Iris pigment epithelial cell (primary cell): ENCODE measurements around the gene GMPS.
A peak's percentile ranks its signal among the peaks of the same experiment; 100 is the strongest.
"Not testable (repeated sequence)": the region's sequence is repeated elsewhere in the genome, so short reads cannot be mapped to it uniquely, and the experiment has no call there.

ENCODE experiments used
- DNase-seq: peaks from one replicate; pipeline ENCODE4 v3.0.0-alpha.2; 2011; ENCODE audit warnings: low read depth

Gene GMPS

GRCh38 chr3:155941354-155941753 is 70.9 kb downstream of the GMPS start:
- DNase-seq, result no peak

GRCh38 chr3:155944081-155944480 is 73.6 kb downstream of the GMPS start:
- peak; percentile 70 for DNase-seq

DNA sequence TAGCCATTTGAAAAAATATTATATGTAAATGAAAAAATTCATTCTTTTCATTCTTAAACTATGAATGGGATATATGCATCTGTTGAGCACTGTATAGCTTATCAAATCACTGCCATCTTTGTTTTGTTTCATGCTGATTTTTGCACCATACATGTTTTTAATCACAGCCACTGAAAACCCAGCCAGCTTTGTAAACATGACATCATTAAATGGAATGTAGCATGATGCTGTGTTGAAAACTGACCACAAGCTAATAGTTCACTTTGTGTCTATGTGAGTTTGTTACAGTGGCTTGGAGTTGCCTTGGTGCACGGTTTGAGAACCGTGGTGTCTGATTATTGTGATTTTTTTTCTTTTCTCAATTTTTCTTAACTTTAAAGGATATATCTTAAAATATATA is 75.7 kb downstream of the GMPS start:
- DNase-seq, result peak; percentile 94

- peak; percentile 54 for DNase-seq
These were observed 78.0 kb downstream of the GMPS start for GRCh38 chr3:155948476-155948875.

DNA sequence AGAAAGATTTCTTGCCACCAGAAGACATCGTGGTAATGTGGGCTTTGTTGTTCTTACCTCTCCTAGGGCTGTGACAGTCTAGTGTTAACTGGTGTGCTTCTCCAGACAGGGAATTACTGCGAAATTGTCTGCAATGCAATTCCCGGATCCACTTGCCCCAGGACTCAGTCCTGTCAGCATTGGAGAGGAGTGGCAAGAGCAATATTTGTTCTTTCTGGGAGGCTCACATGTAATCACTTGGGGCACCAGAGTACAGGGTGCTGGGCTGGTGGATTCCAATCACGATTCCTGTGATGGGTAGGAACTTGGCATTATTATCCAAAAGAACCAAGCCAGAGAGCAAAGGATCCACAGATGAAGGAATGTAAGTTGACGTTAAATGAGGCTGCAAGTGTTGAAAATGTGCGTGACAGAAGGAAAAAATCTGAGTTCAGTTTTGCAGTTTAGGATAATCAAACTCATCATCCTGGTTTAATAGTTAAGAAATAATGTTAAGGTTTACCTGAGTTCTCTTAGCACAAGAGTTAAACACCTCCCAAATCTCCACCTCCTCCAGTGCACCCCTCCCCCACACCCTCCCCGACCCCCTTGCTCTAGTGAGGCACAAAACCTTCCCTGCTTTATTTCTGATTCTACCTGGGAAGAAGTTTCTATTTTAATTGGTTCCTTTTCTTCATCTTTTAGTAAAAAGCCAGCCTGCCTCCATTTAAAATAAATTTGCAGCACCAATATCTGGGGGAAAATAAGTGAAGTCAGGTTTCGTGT is 79.2 kb downstream of the GMPS start:
- no peak for DNase-seq

- DNase-seq, result no peak
These were observed 86.3 kb downstream of the GMPS start for GRCh38 chr3:155956508-155957411.

- DNase-seq, result no peak
These were observed 87.0 kb downstream of the GMPS start for GRCh38 chr3:155957412-155957880.

DNA sequence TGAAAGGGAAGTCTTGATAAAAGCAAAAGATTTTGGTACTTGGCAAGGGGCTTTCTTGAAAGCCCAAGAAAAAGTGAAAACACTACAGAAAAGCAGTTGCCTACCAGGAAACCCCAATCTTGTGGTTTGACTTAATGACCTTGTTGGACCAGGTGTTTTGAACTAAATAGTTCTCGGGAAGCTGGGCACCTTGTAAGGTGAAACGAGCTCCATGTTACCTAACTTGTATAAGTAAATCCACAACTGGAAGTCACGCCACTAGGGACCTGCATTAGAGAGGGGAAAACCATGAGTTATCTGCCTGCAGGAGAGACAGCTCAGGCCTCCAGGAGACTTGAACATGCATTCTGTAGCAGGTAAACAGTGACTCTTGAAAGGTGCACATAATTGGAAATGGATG is 88.2 kb downstream of the GMPS start:
- no peak for DNase-seq

DNA sequence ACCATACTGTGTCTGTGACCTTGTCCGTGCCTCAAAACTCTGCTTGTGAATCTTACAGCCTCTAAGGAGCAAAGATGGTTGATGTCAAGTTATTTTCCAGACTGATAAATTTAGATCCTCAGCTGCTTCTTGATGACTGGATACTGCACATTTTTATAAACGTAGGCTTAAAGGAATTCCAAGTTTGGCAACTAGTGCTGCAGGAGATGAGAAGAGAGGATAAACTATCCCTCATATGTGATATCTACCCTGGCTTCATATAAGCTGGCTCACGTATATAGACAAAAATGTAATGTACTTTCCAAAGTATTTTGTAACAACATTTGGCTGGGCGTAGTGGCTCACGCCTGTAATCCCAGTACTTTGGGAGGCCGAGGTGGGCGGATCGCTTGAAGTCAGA is 89.6 kb downstream of the GMPS start:
- DNase-seq, result peak; percentile 92

DNA sequence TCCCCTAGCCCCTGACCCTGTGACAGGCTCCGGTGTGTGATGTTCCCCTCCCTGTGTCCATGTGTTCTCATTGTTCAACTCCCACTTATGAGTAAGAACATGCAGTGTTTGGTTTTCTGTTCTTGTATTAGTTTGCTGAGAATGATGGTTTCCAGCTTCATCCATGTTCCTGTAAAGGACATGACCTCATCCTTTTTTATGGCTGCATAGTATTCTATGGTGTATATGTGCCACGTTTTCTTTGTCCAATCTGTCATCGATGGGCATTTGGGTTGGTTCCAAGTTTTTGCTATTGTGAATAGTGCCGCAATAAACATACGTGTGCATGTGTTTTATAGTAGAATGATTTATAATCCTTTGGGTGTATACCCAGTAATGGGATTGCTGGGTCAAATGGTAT is 90.6 kb downstream of the GMPS start:
- not testable (repeated sequence) for DNase-seq

GRCh38 chr3:155963570-155963969 is 93.1 kb downstream of the GMPS start:
- peak; percentile 66 for DNase-seq

GRCh38 chr3:155970398-155970797 is 99.9 kb downstream of the GMPS start:
- DNase-seq, result no peak

DNA sequence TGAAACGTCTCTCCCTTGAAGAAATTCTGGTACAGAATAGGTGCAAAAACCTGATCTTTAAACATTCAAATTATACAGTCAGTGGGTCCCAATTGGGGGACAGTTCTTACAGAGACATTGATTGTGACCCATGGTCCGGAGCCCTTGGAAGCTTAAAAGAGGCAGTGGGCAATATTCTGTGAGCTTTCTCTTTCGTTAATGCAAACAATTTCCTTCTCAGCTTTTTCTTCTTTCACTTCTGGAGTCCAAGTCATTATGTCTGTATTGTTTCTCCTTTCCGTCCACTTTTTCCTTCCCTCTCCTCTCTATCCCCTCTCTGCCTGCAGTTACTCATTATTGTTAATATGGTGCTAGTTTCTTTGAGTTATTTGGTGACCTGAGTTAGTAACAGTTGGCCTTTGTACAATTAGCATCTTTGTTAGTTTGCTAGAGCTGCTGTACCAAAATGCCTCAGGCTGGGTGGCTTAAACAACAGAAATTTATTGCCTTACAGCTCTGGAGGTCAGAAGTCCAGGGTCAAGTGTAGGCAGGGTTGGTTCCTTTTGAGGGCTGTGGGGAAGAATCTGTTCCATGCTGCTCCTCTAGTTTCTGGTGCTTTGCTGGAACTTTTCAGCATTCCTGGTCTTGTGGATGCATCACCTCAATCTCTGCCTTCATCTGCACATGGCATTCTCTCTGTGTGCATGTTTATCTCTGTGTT is 102.6 kb downstream of the GMPS start:
- DNase-seq, result no peak

DNA sequence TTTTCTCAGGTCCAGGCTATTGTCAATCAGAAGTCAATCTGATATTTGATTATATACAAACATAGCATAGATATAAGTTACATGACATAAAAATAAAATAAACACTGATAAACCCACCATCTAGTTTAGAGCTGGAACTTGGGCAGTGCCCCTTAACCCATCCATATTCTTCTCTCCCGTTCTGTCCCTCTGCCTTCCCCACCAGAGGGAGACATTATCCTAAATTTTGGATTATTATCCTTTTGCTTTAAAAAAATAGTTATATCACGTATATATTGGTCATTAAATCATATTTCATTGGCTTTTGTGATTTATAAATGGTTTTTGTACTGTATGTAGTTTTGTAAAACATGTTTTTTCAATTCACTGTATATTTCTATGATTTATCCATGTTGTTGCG is 107.9 kb downstream of the GMPS start:
- DNase-seq, result no peak

DNA sequence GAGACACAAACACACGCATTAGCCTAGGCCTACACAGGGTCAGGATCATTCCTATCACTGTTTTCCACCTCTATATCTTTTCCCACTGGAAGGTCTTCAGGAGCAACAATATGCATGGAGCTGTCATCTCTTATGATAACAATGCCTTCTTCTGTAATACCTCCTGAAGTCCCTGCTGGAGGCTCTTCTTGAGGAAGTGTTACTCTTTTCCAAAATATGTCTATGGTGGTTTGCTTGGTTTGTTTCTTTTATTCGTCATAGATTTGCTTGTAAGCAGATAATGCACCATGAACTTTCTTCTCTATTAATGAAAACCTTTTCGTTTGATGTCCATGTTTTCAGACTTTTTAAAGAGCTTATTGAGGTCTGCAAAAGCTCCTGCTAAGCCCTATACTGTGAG is 109.3 kb downstream of the GMPS start:
- DNase-seq, result peak; percentile 31

DNA sequence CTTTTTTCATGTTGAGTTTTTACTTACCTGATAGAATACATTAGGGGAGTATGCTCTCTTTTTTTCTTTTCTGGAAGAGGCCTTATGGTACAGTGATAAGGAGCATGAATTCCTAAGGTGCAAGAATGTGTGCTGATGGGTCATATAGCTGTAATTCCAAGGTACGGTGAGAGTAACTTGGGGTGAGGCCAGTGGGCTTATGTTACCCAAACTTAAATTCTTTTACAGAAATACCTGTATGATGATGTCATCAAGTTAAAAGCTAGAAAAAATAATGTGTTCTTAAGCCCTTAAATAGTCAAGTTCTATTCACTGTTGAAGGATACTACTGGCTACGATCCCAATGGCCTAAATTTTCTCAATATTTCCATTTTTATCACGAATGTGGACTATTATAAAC is 111.2 kb downstream of the GMPS start:
- peak; percentile 22 for DNase-seq

- DNase-seq, result peak; percentile 21
These were observed 113.5 kb downstream of the GMPS start for GRCh38 chr3:155983834-155984474.

- no peak for DNase-seq
These were observed 114.5 kb downstream of the GMPS start for GRCh38 chr3:155984791-155985417.

DNA sequence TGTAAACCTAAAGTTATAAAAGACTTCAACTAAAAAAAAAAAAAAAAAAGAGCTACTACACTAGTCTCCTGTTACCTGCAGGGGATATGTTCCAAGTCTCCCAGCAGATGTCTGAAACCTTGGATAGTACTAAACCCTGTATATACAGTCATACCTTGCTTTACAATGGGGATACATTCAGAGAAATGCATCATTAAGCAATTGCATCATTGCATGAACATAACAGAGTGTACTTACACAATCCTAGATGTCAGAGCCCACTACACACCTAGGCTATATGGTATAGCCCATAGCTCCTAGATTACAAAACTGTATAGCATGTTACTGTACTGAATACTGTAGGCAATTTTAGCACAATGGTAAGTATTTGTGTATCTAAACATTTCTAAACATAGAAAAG is 119.1 kb downstream of the GMPS start:
- DNase-seq, result no peak

- DNase-seq, result no peak
These were observed 120.8 kb downstream of the GMPS start for GRCh38 chr3:155991212-155991611.

GRCh38 chr3:155991847-155992246 is 121.4 kb downstream of the GMPS start:
- DNase-seq, result no peak
